Memory B cell (primary cell): ENCODE measurements around the gene TRIM49.
"Not testable (repeated sequence)": the region's sequence is repeated elsewhere in the genome, so short reads cannot be mapped to it uniquely, and the experiment has no call there.

ENCODE experiments used
- ATAC-seq: fragments of 150-1000 bp; cut with Tn5 transposase; 2 replicates; pipeline ENCODE4 v1.10.0; 2021; ENCODE audit warnings: low read depth, mild to moderate bottlenecking, moderate library complexity
- DNase-seq, 2 donors: peaks; one replicate each; pipeline ENCODE4 v3.0.0; 2022; ENCODE audit warnings: low spot score in 2 of 2
- H3K27ac Mint-ChIP-seq: one replicate; pipeline ENCODE4 v1.8.0; 2022; ENCODE audit warnings: mild to moderate bottlenecking, moderate library complexity, mixed read lengths
- H3K27me3 Mint-ChIP-seq: one replicate; pipeline ENCODE4 v1.8.0; 2022; ENCODE audit warnings: mixed read lengths
- H3K36me3 Mint-ChIP-seq: one replicate; pipeline ENCODE4 v1.8.0; 2022; ENCODE audit warnings: mild to moderate bottlenecking, mixed read lengths
- H3K4me1 Mint-ChIP-seq: one replicate; pipeline ENCODE4 v1.8.0; 2022; ENCODE audit warnings: mixed read lengths
- H3K4me3 Mint-ChIP-seq: one replicate; pipeline ENCODE4 v1.8.0; 2022; ENCODE audit warnings: mild to moderate bottlenecking, moderate library complexity, mixed read lengths
- H3K9me3 Mint-ChIP-seq: one replicate; pipeline ENCODE4 v1.8.0; 2022; ENCODE audit warnings: mixed read lengths

TRIM49 gene

GRCh38 chr11:89808475-89808874, at the start of gene TRIM49:
Gene TRIM49 (minus strand): TSS chr11:89808575. CDS start chr11:89804469, 4,106 bp downstream.
- not testable (repeated sequence) for H3K9me3 Mint-ChIP-seq, H3K4me3 Mint-ChIP-seq, H3K27me3 Mint-ChIP-seq, H3K4me1 Mint-ChIP-seq, DNase-seq, H3K36me3 Mint-ChIP-seq, H3K27ac Mint-ChIP-seq, ATAC-seq

DNA sequence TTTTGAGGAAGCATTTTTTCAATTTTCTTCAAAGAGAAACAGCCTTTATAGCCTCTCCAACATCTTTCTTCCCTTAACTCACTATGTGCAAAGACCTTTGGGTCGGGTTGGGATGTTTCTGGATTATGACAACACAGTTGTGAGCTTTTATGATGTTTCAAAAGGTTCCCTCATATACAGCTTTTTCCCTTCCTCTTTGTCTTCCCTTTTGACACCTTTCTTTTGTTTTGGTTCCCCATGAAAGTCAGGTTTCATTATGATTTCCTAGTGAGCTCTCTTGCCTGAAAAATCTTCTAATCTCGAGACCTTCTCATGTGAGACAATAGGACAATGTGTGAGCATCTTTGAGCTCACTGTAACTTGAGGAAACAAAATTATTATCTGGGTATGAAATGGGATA, 18.3 kb upstream of the TRIM49 start:
- not testable (repeated sequence) for H3K27me3 Mint-ChIP-seq, H3K27ac Mint-ChIP-seq, H3K9me3 Mint-ChIP-seq, H3K36me3 Mint-ChIP-seq, H3K4me3 Mint-ChIP-seq, DNase-seq, H3K4me1 Mint-ChIP-seq, ATAC-seq

DNA sequence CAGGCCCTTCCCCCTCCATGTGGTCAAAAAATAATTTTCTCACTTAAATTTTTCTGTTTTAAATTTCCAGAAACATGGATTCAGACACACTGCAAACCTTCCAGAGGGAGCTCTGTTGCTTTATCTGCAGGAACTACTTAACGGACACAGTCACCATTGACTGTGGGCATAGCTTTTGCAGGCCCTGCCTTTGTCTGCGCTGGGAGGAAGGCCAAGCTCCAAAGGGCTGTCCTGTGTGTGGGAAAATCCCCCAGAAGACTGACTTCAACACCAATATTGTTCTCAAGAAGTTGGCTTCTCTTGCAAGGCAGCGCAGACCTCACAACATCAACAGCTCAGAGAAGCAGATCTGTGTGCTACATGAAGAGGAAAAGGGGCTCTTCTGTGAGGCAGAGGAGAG, 11.6 kb upstream of the TRIM49 start:
- not testable (repeated sequence) for H3K36me3 Mint-ChIP-seq, ATAC-seq, H3K27me3 Mint-ChIP-seq

DNA sequence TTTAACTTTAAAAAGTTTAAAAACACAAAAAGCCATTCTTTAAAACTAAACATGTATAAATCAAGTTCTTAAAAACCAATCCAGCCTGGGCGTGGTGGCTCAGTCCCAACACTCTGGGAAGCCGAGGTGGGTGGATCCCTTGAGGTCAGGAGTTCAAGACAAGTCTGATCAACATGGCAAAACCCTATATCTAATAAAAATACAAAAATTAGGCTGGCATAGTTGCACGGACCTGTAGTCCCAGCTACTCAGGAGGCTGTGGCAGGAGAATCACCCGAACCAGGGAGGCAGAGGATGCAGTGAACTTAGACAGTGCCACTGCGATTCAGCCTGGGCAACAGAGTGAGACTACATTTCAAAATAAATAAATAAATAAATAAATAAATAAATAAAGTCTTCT, 5.2 kb upstream of the TRIM49 start:
- H3K4me3 Mint-ChIP-seq, H3K27ac Mint-ChIP-seq, H3K36me3 Mint-ChIP-seq, H3K4me1 Mint-ChIP-seq, H3K27me3 Mint-ChIP-seq, ATAC-seq, DNase-seq, H3K9me3 Mint-ChIP-seq: not testable (repeated sequence)

More for the DNA sequence above, 11.6 kb upstream of the TRIM49 start:
- not testable (repeated sequence) for H3K27ac Mint-ChIP-seq, H3K4me3 Mint-ChIP-seq, DNase-seq, H3K9me3 Mint-ChIP-seq, H3K4me1 Mint-ChIP-seq

- not testable (repeated sequence) for H3K4me1 Mint-ChIP-seq, H3K36me3 Mint-ChIP-seq, ATAC-seq, H3K27ac Mint-ChIP-seq, DNase-seq, H3K27me3 Mint-ChIP-seq, H3K9me3 Mint-ChIP-seq, H3K4me3 Mint-ChIP-seq
These were observed 20.8 kb downstream of the TRIM49 start for GRCh38 chr11:89787506-89788063.

GRCh38 chr11:89785726-89786125, 22.6 kb downstream of the TRIM49 start:
- H3K9me3 Mint-ChIP-seq, H3K4me3 Mint-ChIP-seq, H3K36me3 Mint-ChIP-seq, ATAC-seq, DNase-seq, H3K27me3 Mint-ChIP-seq, H3K27ac Mint-ChIP-seq, H3K4me1 Mint-ChIP-seq: not testable (repeated sequence)

DNA sequence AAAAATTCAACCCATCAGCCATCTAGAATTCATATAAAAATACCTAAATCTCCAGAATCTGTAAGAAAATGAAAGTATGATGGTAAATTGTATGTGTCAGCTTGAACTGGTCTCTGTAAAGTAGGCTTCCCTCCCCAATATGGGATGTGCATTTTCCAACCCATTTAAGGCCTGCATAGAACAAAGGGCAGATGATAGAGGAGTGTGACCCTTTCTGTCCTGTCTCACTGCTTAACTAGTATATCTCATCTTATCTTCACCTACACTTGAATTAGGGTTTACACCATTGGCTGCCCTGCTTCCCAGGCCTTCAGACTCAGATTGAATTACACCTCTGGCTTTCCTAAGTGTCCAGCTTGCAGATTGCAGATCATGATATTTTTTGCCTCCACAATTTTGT, 57.6 kb downstream of the TRIM49 start:
- H3K4me1 Mint-ChIP-seq, H3K4me3 Mint-ChIP-seq, H3K36me3 Mint-ChIP-seq, DNase-seq, H3K27me3 Mint-ChIP-seq, H3K27ac Mint-ChIP-seq, H3K9me3 Mint-ChIP-seq, ATAC-seq: not testable (repeated sequence)
